NCI-H1417 (cell line): ENCODE data around the gene WDR27.
A peak's percentile ranks its signal among the peaks of the same experiment; 100 is the strongest.

ENCODE experiments used
- DNase-seq, 3 experiments: peaks; one replicate each; lab custom pipeline; 2025; lab: John Stamatoyannopoulos, UW

The WDR27 gene

GRCh38 chr6:169701954-169702839 lies at the start of gene WDR27, which contains the start of gene C6orf120:
WDR27 (minus strand) TSS chr6:169702029; CDS start chr6:169689005, 13,024 bp downstream.
C6orf120 (plus strand) TSS chr6:169702126; CDS start chr6:169702460, 334 bp downstream.
- DNase-seq, result peak; percentile 96 to 99 (median 99)

GRCh38 chr6:169746556-169746955 lies 44.7 kb upstream of the WDR27 start:
- no peak for DNase-seq

- no peak for DNase-seq
Measured at GRCh38 chr6:169745405-169745804, 43.6 kb upstream of the WDR27 start.

GRCh38 chr6:169741344-169741743 lies 39.5 kb upstream of the WDR27 start:
- DNase-seq, result no peak

- DNase-seq, result peak in 1 of 3 experiments; percentile 43
Measured at GRCh38 chr6:169738976-169739529, 37.2 kb upstream of the WDR27 start.

GRCh38 chr6:169738204-169738975 lies 36.6 kb upstream of the WDR27 start:
- DNase-seq, result peak; percentile 12 to 82 (median 70)

GRCh38 chr6:169729961-169730360 lies 28.1 kb upstream of the WDR27 start:
- DNase-seq, result no peak

GRCh38 chr6:169726963-169727362 lies 25.1 kb upstream of the WDR27 start:
- DNase-seq, result no peak

- DNase-seq, result peak in 1 of 3 experiments; percentile 46
Measured at GRCh38 chr6:169726049-169726400, 24.2 kb upstream of the WDR27 start.

GRCh38 chr6:169725125-169726048 lies 23.6 kb upstream of the WDR27 start:
- DNase-seq, result peak in 2 of 3 experiments; percentile 28 to 89

GRCh38 chr6:169724494-169725124 lies 22.8 kb upstream of the WDR27 start, which contains the start of gene PHF10:
PHF10 (minus strand) TSS chr6:169724500; CDS start chr6:169723931, 569 bp downstream.
- DNase-seq, result peak; percentile 67 to 98 (median 92)

- peak in 2 of 3 experiments; percentile 53 to 81 for DNase-seq
Measured at GRCh38 chr6:169723991-169724493, 22.2 kb upstream of the WDR27 start.

GRCh38 chr6:169723200-169723909 lies 21.5 kb upstream of the WDR27 start:
- DNase-seq, result peak; percentile 40 to 73 (median 70)

GRCh38 chr6:169722362-169723199 lies 20.8 kb upstream of the WDR27 start:
- DNase-seq, result peak; percentile 23 to 70 (median 43)

GRCh38 chr6:169720207-169720855 lies 18.5 kb upstream of the WDR27 start:
- DNase-seq, result no peak

- no peak for DNase-seq
Measured at GRCh38 chr6:169719117-169719516, 17.3 kb upstream of the WDR27 start.

- no peak for DNase-seq
Measured at GRCh38 chr6:169714595-169714994, 12.8 kb upstream of the WDR27 start.

- no peak for DNase-seq
Measured at GRCh38 chr6:169714178-169714577, 12.3 kb upstream of the WDR27 start.
